Keratinocyte (primary cell): ENCODE data around the gene CASP9.

Experiments used
- EZH2 ChIP-seq: IDR thresholded peaks from one replicate; pipeline ENCODE4 v1.6.1; 2012; ENCODE audit warnings: inconsistent platforms, mild to moderate bottlenecking, low read length, moderate library complexity
- TF ChIP-seq, protein P1 (sequence below), 3 experiments: IDR thresholded peaks in 1 of 3; conservative IDR thresholded peaks in 1 of 3; optimal IDR thresholded peaks in 1 of 3; 2 replicates in 2 of 3; 3 replicates in 1 of 3; pipeline versions ENCODE3 to v1.5.1; 2011; ENCODE audit warnings: low read length in 3 of 3, mild to moderate bottlenecking in 3 of 3, moderate library complexity in 2 of 3, control low read depth in 1 of 3, inconsistent platforms in 1 of 3; ENCODE audit not compliant: insufficient read depth in 2 of 3; ENCODE audit errors: extremely low read depth in 1 of 3

DNA sequence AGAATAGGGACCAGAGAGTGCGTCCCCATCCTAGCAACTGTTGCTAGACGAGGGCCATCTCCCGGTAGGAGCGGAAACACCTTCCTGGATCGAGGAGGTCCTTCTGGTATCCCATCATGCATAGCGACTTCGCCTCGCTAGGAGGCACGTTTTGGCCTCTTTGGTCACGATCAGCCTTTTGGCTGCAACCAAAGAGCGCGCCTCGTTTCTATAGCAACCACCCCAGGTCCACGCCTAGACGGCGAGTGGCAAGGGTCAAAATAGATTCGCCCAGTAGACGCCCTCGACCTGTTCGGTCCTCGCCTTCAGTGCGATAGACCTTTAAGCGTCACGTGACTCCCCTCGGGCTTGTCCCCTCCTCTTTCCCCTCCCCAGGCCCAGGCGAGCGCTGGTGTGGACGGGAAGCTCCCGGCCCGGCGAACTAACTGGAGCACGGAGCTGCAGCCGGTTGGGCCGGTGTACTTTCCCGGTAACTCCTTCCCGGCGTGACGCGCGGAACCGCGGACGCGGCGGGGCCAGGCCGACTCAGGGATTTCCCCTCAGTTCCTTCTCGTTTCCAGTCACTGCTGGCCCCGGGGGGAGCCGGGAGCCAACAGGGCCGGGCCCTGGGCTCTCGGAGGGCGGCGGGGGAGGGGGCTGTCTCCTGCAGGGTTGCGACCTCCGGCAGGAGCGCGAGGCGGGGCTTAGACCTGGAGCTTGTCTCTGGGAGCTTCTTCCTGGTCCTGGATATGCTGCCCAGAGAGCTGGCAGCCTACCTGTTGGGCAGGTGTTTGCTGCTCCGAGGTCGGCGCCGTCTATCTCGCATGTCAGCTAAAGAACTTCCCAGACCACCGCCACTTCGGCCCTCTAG lies 2.7 kb upstream of the CASP9 start, which contains the start of gene DNAJC16:
- TF ChIP-seq, protein P1, sequence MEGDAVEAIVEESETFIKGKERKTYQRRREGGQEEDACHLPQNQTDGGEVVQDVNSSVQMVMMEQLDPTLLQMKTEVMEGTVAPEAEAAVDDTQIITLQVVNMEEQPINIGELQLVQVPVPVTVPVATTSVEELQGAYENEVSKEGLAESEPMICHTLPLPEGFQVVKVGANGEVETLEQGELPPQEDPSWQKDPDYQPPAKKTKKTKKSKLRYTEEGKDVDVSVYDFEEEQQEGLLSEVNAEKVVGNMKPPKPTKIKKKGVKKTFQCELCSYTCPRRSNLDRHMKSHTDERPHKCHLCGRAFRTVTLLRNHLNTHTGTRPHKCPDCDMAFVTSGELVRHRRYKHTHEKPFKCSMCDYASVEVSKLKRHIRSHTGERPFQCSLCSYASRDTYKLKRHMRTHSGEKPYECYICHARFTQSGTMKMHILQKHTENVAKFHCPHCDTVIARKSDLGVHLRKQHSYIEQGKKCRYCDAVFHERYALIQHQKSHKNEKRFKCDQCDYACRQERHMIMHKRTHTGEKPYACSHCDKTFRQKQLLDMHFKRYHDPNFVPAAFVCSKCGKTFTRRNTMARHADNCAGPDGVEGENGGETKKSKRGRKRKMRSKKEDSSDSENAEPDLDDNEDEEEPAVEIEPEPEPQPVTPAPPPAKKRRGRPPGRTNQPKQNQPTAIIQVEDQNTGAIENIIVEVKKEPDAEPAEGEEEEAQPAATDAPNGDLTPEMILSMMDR (optimal IDR thresholded peaks at IDR 0.05 in 1 of 3, IDR thresholded peaks at IDR 0.05 in 1 of 3, conservative IDR thresholded peaks at IDR 0.05 in 1 of 3; ENCODE audit: extremely low read depth in 1 of 3, insufficient read depth in 2 of 3, low read length in 3 of 3): peak; percentile 11 to 65 (median 24)
- TF ChIP-seq EZH2: no peak
